GM21737 (cell line): ENCODE data around the gene CCR4.
"Not testable (repeated sequence)": the region's sequence is repeated elsewhere in the genome, so short reads cannot be mapped to it uniquely, and the experiment has no call there.

Experiments used
- ATAC-seq: cut with Tn5 transposase; IDR thresholded peaks from one replicate; pipeline ENCODE4 v1.9.1; 2021; ENCODE audit warnings: mild to moderate bottlenecking, moderate library complexity; ENCODE audit not compliant: unreplicated experiment

Gene CCR4

DNA sequence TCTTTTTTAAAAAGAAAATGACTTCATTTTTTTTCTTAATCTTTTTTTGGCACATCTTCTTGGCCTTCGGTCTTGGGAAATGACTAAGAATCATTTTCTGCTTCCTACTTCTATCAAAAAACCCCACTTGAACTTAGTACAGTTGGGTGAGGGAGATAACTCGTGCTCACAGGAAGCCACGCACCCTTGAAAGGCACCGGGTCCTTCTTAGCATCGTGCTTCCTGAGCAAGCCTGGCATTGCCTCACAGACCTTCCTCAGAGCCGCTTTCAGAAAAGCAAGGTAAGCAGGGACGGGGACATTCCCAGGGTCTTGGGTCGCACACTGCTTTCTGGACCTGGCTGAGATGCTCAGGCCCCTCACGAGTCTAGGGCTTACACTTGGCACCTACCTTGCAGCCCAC, at the start of gene CCR4:
Gene CCR4, plus strand, starts transcription at position 235 of the 402 bp plus-strand sequence. CDS start 1,779 bp downstream, outside the sequence.
- ATAC-seq: no peak

DNA sequence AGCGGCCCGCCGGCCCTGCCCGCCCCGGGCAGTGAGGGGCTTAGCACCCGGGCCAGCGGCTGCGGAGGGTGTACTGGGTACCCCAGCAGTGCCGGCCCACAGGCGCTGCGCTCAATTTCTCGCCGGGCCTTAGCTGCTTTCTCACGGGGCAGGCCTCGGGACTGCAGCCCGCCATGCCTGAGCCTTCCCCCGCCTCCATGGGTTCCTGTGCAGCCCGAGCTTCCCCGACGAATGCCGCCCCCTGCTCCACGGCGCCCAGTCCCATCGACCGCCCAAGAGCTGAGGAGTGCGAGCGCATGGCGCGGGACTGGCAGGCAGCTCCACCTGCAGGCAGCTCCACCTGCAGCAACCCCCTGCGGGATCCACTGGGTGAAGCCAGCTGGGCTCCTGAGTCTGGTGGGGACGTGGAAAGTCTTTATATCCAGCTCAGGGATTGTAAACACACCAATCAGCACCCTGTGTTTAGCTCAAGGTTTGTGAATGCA, 48.5 kb upstream of the CCR4 start:
- not testable (repeated sequence) for ATAC-seq

DNA sequence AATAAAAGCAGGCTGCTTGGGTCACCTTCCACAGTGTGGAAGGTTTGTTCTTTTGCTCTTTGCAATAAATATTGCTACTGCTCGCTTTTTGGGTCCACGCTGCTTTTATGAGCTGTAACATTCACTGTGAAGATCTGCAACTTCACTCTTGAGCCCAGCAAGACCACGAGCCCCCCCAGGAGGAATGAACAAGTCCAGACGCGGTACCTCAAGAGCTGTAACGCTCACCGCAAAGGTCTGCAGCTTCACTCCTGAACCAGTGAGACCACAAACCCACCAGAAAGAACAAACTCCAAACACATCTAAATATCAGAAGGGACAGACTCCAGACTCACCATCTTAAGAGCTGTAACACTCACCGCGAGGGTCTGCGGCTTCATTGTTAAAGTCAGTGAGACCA, 47.5 kb upstream of the CCR4 start:
- no peak for ATAC-seq

DNA sequence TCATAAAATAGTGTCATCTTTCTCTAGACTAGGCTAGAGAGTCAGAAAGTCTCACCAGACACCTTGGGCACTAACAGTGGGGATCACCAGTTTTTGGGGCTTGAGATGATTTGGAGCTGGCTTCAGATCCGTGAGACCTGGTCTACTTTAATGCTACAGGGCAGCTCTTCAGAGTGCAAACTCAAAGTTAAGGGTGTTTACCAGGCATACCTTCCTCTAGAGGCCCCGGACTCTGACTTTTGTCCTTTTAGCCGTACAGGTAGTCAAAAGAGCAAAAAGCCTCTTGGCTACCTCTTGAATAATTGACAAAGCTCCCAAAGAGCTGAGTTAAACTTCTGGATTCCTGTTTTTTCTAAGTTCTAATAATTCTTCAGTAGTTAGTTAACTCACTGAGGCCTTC, 41.4 kb upstream of the CCR4 start:
- ATAC-seq: no peak

GRCh38 chr3:32910954-32911353, 40.5 kb upstream of the CCR4 start:
- no peak for ATAC-seq

DNA sequence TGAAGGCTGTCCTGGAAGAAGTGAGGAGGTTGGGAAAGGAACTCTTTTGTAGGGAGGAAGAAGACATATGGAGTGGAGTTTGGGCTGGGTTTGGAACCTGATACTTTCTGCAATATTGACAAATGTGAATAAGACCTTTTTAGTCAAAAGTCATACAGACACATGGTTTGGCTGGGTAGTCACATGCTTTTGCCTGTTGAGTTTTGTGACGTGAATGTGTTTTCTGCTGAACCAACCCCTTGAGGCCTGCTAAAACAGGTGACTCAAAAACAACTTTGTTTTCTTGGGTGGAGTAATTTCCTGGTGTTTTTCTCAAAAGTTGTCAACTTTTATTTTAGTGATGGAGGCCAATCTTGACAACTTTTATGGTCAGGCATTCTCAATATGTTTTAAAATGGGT, 39.4 kb upstream of the CCR4 start:
- no peak for ATAC-seq

- ATAC-seq: no peak
Measured at GRCh38 chr3:32913790-32914446, 37.5 kb upstream of the CCR4 start.

GRCh38 chr3:32919920-32920319, 31.5 kb upstream of the CCR4 start:
- no peak for ATAC-seq

GRCh38 chr3:32922078-32922477, 29.4 kb upstream of the CCR4 start:
- ATAC-seq: no peak

GRCh38 chr3:32930161-32930560, 21.3 kb upstream of the CCR4 start:
- ATAC-seq: no peak

DNA sequence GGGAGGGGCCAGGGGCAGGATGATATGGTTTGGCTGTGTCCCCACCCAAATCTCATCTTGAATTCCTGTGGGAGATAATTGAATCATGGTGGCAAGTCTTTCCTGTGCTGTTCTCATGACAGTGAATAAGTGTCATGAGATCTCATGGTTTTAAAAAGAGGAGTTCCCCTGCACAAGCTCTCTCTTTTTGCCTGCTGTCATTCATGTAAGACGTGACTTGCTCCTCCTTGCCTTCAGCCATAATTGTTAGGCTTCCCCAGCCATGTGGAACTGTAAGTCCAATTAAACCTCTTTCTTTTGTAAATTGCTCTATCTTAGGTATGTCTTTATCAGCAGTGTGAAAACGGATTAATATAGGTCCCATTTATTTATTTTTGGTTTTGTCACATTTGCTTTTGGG, 20.2 kb upstream of the CCR4 start:
- ATAC-seq: not testable (repeated sequence)

DNA sequence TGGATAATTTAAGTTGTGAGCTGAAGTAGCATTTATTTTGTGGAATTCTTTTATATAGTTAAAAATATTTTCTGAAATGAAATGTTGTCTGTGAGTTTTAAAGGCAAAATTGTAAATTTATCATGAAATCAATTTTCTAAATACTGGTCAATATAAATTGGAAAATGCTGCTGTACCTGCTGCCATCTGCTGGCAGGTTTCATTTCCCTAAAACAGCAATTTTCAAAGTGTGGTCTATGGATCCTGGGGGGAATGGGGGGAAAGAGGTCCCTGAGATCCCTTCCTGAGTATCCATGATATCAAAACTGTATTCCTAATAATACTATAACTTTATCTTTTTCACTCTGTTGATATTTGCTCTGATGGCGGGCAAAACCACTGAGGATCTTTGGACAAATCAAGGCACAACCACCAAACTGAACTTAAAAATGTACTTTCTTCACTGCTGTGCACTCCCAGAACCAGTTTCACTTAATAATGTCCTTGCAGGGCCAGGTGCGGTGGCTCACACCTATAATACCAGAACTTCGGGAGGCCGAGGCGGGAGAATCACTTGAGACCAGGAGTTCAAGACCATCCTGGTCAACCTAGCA, 17.2 kb upstream of the CCR4 start:
- ATAC-seq: no peak

GRCh38 chr3:32937331-32937730, 14.1 kb upstream of the CCR4 start:
- ATAC-seq: no peak

- not testable (repeated sequence) for ATAC-seq
Measured at GRCh38 chr3:32939531-32940284, 11.7 kb upstream of the CCR4 start.

- ATAC-seq: no peak
Measured at GRCh38 chr3:32940726-32941125, 10.7 kb upstream of the CCR4 start.

- ATAC-seq: no peak
Measured at GRCh38 chr3:32945136-32945535, 6.3 kb upstream of the CCR4 start.

DNA sequence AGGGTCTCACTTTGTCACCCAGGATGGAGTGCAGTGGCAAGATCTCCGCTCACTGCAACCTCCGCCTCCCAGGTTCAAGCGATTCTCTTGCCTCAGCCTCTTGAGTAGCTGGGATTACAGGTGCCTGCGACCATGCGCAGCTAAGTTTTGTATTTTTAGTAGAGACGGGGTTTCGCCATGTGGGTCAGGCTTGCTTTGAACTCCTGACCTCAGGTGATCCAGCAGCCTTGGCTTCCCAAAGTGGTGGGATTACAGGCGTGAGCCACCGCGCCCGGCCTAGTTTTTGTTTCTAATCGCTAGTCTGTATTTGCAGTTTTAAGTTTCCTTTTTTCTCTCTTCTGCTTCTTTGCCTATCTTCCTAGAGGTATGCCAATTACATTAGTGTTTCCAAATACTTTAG, 5.8 kb upstream of the CCR4 start:
- ATAC-seq: not testable (repeated sequence)

- ATAC-seq: peak; percentile 21
Measured at GRCh38 chr3:32946973-32947788, 4.3 kb upstream of the CCR4 start.

DNA sequence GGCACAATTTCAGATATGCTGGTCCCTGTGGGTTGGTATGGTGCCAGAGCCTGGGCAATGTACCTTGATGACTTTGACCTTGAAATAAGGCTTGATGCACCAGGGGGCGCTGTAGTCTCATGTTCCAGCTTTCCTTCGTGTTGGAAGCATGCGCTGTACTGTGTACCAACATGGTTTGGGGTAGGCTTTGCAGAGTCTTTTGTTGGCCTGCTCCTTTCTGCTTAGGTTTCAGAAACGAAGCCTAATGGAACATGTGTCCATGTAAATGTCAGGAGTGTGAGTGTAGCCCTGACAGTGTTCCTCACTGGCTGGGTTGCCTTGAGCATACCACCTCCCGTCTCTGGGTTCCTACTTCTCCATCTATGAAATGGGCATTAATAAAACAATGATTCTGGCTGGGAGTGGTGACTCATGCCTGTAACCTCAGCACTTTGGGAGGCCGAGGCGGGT, 3.6 kb upstream of the CCR4 start:
- peak; percentile 88 for ATAC-seq

DNA sequence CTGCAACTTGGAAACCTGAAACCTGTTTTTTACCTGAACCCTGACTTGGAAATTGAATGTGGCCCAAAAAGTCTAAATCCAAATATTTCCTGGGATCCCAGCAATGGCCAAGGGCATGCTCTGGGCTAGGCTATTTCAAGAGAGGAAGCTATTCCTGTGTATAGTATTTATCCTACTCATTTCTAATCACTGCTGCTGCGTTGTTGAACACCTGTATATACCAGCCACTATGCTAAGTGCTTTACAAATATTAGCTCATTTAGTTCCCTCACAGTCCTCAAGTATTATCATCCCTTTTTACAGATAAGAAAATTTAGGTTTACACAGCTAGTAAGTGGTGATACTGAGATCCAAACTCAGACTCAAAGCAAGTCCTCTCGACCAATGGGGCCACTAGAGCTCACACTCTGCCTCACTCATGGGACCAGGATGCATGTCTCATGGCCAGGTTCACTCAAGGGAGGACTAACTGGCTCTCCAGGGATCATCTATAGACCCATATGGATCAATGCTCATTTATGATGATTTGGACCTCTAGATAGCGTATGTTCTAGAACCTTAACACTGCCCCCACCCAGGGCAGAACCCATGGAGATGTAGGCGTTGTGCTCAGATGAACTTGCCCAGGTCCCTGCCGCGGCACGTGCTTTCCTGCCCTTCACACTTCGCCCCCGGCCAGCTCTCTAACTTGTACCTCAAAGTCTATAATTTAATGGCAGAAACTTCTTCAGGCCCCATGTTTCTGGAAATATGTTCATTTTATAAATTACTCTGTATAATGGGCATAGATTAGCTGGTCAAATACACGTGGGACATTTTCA, 2.6 kb upstream of the CCR4 start:
- ATAC-seq: no peak
